Effector memory CD4-positive, alpha-beta T cell (primary cell): ENCODE results near the gene MRS2.

Experiments
- DNase-seq, 3 donors: peaks; one replicate each; pipeline ENCODE4 v3.0.0-alpha.2; 2020
- H3K27ac ChIP-seq: 2 replicates; pipeline ENCODE4 v1.7.0; 2013; ENCODE audit warnings: mild to moderate bottlenecking, low read length, moderate library complexity; ENCODE audit not compliant: insufficient read depth, poor library complexity, severe bottlenecking
- H3K27me3 ChIP-seq: replicated peaks from 2 replicates; pipeline ENCODE4 v1.7.0; 2013; ENCODE audit warnings: mild to moderate bottlenecking, low read length; ENCODE audit not compliant: insufficient read depth, control insufficient read depth, poor library complexity, severe bottlenecking
- H3K36me3 ChIP-seq: 2 replicates; pipeline ENCODE4 v1.7.0; 2013; ENCODE audit warnings: mild to moderate bottlenecking, low read length, moderate library complexity; ENCODE audit not compliant: control insufficient read depth, insufficient read depth
- H3K4me1 ChIP-seq: 2 replicates; pipeline ENCODE4 v1.7.0; 2013; ENCODE audit warnings: low read length, mild to moderate bottlenecking; ENCODE audit not compliant: control insufficient read depth, insufficient read depth, poor library complexity, severe bottlenecking
- H3K4me3 ChIP-seq: 2 replicates; pipeline ENCODE4 v1.7.0; 2013; ENCODE audit warnings: low read length, low read depth, mild to moderate bottlenecking; ENCODE audit not compliant: insufficient read depth, poor library complexity, severe bottlenecking
- H3K9me3 ChIP-seq: 2 replicates; pipeline ENCODE4 v1.7.0; 2013; ENCODE audit warnings: mild to moderate bottlenecking, low read length, moderate library complexity; ENCODE audit not compliant: control insufficient read depth

The MRS2 gene

DNA sequence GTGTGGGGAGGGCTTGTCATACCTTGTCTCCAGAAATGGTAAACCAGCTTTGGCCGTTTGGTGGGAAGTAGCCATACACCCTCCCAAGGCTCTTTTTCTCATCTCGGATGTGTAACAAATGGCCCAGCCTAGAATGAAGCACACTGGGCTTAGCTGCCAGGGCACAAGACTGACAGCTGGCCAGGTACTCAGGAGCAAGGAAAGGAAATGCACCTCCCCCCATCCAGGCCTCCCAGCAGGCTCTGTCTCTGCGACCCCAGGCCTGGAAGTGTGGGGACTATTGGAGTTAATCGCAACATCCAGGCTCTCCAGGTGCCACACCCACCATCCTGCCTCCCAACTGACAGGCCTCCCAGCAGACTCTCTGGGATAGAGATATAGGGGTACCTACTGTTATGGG lies 43.0 kb downstream of the MRS2 start:
- no peak for DNase-seq
- no peaks in the 10 kb centered on the region for H3K36me3 ChIP-seq
- H3K27me3 ChIP-seq: no peaks in the 10 kb centered on the region
- no peaks in the 10 kb centered on the region for H3K9me3 ChIP-seq
- H3K27ac ChIP-seq: no peak overlapping the region
- H3K4me3 ChIP-seq: no peak overlapping the region
- no peaks in the 10 kb centered on the region for H3K4me1 ChIP-seq

DNA sequence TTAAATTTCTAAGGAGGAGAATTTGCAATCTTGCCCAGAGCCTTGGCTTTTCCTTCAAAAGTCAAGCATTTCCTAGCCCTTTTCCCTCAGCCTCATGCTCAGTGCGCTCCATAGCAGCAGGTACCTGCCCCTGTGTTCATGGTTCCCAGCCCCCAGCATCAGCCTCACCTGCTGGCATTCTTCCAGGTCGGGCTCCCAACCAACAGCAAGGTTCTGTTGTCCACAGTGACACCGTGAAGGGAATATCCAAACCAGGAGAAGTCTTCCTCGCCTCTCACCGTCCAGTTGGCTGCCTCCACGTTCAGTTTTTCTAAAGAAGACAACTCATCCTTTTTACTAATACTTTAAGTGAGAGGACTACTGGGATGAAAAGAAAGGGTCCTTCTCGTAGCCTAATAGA lies 43.9 kb downstream of the MRS2 start:
- no peak for DNase-seq
- Histone ChIP-seq H3K27ac (no peak overlapping the region), H3K4me1 (no peaks in the 10 kb centered on the region), H3K27me3 (no peaks in the 10 kb centered on the region), H3K36me3 (no peaks in the 10 kb centered on the region), H3K9me3 (no peaks in the 10 kb centered on the region), H3K4me3 (no peak overlapping the region)

DNA sequence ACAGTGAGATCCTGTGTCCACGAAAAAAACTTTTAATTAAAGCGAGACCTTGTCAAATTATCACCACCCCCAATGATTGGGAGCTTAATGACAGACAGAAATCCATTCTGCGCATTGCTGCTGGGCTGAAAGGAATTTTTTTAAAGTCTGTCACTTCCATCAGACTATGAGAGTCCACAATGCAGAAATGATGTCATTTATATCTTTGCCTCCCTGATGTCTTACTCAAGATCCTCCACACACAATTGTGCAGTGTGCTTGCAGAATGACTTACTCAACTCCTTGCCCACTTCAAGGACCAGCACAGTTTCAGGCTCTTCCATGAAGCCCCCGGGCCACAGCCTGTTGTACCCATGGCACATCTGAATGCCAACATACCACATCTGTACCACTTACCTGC lies 45.7 kb downstream of the MRS2 start:
- H3K27me3 ChIP-seq: no peaks in the 10 kb centered on the region
- no peaks in the 10 kb centered on the region for H3K36me3 ChIP-seq
- no peaks in the 10 kb centered on the region for H3K9me3 ChIP-seq
- no peak overlapping the region for H3K4me3 ChIP-seq
- no peak for DNase-seq
- H3K27ac ChIP-seq: no peak overlapping the region
- no peaks in the 10 kb centered on the region for H3K4me1 ChIP-seq

DNA sequence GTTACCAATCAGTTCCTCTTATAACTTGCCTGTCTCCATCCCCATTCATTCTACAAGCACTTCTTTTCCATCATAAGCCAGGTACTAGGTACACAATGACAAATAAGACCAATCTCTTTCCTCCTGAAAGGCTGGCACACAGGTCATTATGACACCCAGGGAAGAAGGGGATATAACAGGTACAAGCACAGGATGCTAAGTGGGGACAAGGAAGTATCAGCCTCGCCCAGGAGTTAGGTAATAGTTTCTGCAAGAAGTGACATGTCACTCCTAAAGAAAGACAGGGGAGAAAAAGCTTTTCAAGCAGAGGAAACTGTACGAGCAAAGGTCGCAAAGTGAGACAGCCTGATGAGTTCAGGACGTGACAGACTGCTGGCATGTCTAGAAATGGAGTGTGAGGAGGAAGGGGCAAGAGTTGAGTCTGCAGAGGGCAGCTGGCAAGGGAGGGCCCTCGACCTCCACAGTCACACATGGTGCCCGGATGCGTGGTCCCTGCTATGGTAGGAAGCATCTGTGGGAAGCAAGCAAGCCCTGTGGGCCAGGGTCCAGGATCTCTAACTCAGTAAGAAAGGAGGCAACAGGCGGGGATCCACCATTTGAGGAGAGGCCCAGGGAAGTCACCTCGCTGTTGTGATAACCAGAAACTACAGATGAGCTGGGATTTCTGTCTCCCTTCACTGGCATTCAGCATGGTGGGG lies 46.2 kb downstream of the MRS2 start:
- Histone ChIP-seq H3K4me1 (no peaks in the 10 kb centered on the region), H3K27ac (no peak overlapping the region), H3K9me3 (no peaks in the 10 kb centered on the region), H3K4me3 (no peak overlapping the region), H3K27me3 (no peaks in the 10 kb centered on the region), H3K36me3 (no peaks in the 10 kb centered on the region)
- no peak for DNase-seq

DNA sequence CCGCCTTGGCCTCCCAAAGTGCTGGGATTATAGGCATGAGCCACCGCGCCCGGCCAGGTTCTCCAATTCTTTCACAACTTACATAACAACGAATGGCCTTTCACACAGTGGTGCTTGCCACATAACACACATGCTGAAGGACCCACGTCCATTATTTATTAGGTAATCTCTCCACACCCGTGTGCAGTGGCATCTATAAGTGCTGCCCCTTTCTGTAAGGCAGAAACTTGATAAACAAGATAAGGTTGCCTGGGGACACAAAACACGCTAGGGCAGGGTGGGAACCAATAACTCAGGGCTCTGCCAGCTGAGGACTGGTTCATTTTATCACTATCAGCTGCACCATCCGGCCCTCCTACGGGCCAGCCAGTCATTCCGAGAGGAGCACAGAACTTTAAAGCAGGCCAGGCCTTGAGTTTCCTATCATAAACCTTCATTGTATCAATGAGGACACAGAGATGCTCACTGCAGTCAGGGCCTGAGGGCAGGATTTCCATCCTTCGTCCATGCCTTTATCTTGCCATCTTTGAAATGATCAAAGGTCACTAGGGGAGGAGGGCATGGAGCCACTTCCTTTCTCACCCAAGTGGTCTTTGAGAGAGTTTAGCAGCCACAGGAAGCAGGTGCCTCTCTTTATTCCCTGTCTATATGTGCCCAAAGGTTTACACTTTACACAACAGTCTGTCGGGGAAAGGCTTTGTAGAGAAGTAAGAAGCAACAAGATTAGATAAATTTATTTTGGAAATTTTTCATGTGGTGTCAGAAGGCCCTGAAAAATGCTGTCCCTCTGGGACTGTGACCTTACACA lies 49.0 kb downstream of the MRS2 start:
- H3K36me3 ChIP-seq: no peaks in the 10 kb centered on the region
- no peaks in the 10 kb centered on the region for H3K9me3 ChIP-seq
- no peak overlapping the region for H3K4me3 ChIP-seq

DNA sequence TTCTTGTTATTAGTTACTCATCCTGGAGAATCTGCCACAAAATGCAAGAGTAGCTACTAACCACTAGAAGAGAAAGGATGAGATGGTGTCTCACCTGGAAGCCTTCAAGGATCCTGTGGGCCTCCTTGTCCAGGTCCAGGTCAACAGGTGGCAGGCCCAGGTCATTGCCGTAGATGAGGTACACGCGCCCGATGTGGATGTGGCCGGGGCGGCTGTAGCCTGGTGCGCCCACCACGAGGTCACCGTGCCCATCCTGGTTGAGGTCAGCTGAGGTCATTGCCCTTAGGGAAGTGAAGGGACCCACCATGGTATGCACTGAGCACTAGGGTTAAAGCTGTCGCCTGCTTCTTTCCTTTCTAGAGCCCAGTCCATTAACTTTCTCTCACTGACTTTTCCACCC lies 51.2 kb downstream of the MRS2 start:
- H3K9me3 ChIP-seq: no peaks in the 10 kb centered on the region
- no peak overlapping the region for H3K27ac ChIP-seq
- no peaks in the 10 kb centered on the region for H3K4me1 ChIP-seq
- H3K36me3 ChIP-seq: no peaks in the 10 kb centered on the region
- no peak for DNase-seq
- H3K27me3 ChIP-seq: no peaks in the 10 kb centered on the region
- no peak overlapping the region for H3K4me3 ChIP-seq

More for the DNA sequence above, 49.0 kb downstream of the MRS2 start:
- H3K4me1 ChIP-seq: no peaks in the 10 kb centered on the region
- DNase-seq: no peak
- H3K27ac ChIP-seq: no peak overlapping the region
- no peaks in the 10 kb centered on the region for H3K27me3 ChIP-seq

DNA sequence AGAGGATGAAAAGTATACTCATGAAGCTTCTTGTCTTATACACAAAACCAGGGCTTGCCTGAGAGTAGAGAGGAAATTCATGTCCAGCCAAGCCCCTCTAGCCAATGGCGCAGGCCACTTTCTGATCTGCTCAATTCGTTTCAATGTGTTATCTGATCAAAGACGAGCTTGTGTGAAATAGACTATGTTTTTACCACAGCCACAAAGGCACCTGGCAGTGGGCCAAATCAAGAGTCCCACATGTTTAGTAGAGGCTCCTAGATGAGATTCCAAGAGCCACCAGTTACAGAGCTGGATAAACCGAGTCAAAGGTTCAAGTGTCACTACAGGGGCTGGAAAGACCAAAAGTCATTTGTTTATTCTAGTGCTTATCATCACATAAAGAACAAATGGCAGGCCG lies 51.7 kb downstream of the MRS2 start:
- H3K9me3 ChIP-seq: no peaks in the 10 kb centered on the region

DNA sequence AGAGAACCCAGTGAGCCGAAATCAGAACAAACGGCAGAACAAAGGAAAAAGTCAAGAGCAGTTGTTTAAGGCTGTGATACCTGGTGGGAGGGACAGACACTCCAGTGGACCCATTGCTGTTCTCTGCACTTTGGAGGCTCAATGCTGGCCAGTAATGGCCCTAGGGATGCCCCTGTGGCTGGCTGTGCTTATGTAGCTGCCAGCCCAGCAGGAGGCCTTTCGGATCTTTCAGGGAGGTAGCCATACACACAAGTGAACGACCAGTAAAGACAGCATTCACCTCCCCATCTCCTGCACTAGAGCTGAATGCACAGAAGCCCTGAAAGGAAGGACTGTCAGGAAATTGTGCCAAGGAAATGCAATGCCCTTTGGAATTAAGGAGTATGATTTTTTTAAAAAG lies 52.3 kb downstream of the MRS2 start:
- Histone ChIP-seq H3K36me3 (no peaks in the 10 kb centered on the region), H3K4me1 (no peaks in the 10 kb centered on the region), H3K27ac (no peak overlapping the region), H3K27me3 (no peaks in the 10 kb centered on the region), H3K4me3 (no peak overlapping the region), H3K9me3 (no peaks in the 10 kb centered on the region)
- no peak for DNase-seq

More for the DNA sequence above, 51.7 kb downstream of the MRS2 start:
- H3K27ac ChIP-seq: no peak overlapping the region
- no peak overlapping the region for H3K4me3 ChIP-seq
- no peaks in the 10 kb centered on the region for H3K36me3 ChIP-seq
- no peaks in the 10 kb centered on the region for H3K4me1 ChIP-seq
- DNase-seq: no peak
- H3K27me3 ChIP-seq: no peaks in the 10 kb centered on the region

DNA sequence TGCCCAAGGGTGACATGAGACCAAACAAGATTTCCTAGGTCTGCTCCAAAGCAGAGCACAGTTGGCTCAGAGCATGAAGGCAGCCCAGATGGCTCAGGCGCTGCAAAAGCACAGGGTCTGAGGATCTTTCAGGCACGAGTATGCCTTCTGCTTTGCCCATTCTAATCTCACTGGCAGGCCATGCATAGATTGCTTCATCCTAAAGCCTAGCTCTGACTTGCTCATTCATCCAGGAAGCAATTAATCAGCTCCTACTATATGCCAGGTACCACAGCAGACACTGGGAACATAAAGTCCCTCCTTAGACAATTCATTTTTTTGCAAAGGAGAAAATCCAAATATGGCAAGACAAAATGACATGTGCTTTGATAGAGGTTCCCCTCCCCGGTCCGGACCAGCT lies 55.4 kb downstream of the MRS2 start:
- Histone ChIP-seq H3K27me3 (no peaks in the 10 kb centered on the region), H3K36me3 (no peaks in the 10 kb centered on the region), H3K4me3 (no peak overlapping the region), H3K4me1 (no peaks in the 10 kb centered on the region), H3K9me3 (no peaks in the 10 kb centered on the region), H3K27ac (no peak overlapping the region)
- DNase-seq: no peak

DNA sequence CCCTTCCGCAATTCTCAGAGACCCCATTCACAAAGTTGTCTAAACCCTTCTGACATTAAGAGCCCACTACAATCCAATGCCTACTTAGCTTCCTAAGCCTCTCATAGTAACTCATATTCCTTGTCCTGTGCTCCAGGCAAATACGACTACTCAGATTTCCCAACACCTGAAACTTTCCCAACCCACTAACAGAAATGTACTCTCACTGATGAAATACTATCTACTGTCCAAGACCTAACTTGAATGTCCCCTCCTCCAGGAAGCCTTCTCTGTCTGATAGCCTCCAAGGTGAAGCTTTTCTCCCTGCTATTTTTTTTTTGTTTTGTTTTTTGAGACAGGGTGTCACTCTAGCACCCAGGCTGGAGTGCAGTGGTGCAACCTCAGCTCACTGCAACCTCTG lies 56.2 kb downstream of the MRS2 start:
- DNase-seq: no peak
- Histone ChIP-seq H3K36me3 (no peaks in the 10 kb centered on the region), H3K27me3 (no peaks in the 10 kb centered on the region), H3K4me1 (no peaks in the 10 kb centered on the region), H3K4me3 (no peak overlapping the region), H3K27ac (no peak overlapping the region), H3K9me3 (no peaks in the 10 kb centered on the region)
